ENCODE measurements around the gene USP4. TPM values are rescaled to one million over a fixed set of nuclear protein-coding genes. Genes with fewer than 3 reads are reported as not detected.

USP4 gene
- total RNA-seq, 1 experiment from 2014 or later: 32.8 TPM

GRCh38 chr3:49283997-49284396, 55.9 kb downstream of the USP4 start:
- no peaks in the 10 kb centered on the region for H3K9me3 ChIP-seq (ENCODE audit: low read depth, low read length, poor library complexity, severe bottlenecking)
- no TSS peak for BruUV-seq (replicated peaks)
- TF ChIP-seq, protein P1, sequence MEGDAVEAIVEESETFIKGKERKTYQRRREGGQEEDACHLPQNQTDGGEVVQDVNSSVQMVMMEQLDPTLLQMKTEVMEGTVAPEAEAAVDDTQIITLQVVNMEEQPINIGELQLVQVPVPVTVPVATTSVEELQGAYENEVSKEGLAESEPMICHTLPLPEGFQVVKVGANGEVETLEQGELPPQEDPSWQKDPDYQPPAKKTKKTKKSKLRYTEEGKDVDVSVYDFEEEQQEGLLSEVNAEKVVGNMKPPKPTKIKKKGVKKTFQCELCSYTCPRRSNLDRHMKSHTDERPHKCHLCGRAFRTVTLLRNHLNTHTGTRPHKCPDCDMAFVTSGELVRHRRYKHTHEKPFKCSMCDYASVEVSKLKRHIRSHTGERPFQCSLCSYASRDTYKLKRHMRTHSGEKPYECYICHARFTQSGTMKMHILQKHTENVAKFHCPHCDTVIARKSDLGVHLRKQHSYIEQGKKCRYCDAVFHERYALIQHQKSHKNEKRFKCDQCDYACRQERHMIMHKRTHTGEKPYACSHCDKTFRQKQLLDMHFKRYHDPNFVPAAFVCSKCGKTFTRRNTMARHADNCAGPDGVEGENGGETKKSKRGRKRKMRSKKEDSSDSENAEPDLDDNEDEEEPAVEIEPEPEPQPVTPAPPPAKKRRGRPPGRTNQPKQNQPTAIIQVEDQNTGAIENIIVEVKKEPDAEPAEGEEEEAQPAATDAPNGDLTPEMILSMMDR (conservative IDR thresholded peaks at IDR 0.05; ENCODE audit: low read depth, low read length): no peak
- TF ChIP-seq EZH2 (IDR thresholded peaks at IDR 0.05; ENCODE audit: borderline replicate concordance, low read depth, low read length, poor library complexity, severe bottlenecking): no peak
- no peak overlapping the region for H3K4me3 ChIP-seq (ENCODE audit: low read depth, low read length, poor library complexity, severe bottlenecking)
- no peak for DNase-seq (ENCODE audit: low spot score)
- CTCF ChIA-PET: no interaction called here
- no peaks in the 10 kb centered on the region for H3K27me3 ChIP-seq (replicated peaks; ENCODE audit: insufficient read depth, low read depth, low read length, poor library complexity)
- intact Hi-C loops (cut with micrococcal nuclease; ENCODE audit: unreplicated experiment): no loop called here
- peaks cover 14% of the 10 kb centered on the region for H3K36me3 ChIP-seq (ENCODE audit: insufficient read depth, low read length, poor library complexity, severe bottlenecking)
- POLR2A ChIA-PET (ENCODE audit: low non-redundant PET): no interaction called here
- no peak overlapping the region for H3K27ac ChIP-seq (ENCODE audit: low read depth, low read length, poor library complexity, severe bottlenecking)
- H3K4me1 ChIP-seq (ENCODE audit: insufficient read depth, low read length, poor library complexity, severe bottlenecking): no peaks in the 10 kb centered on the region

DNA sequence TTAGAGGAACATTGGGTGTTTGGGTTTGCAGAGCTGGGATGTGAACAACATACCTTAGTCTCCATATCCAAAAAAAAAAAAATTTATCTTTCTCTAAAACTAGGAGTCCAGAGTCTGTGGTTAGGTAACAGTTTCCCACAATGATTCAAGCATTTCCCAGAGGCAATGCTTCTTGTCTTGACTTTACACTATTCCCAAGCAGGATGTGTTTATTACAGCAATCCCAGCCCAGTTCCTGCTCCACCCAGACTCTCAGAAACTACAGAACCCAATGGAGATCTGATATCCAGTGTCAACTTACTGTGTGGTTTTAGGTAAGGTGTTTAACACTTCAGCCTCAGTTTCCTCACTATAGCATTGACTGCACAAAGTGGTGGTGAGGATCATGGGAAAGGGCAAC, 60.5 kb downstream of the USP4 start:
- no TSS peak for BruUV-seq (replicated peaks)
- Histone ChIP-seq H3K9me3 (ENCODE audit: low read depth, low read length, poor library complexity, severe bottlenecking) (no peaks in the 10 kb centered on the region), H3K27ac (ENCODE audit: low read depth, low read length, poor library complexity, severe bottlenecking) (no peak overlapping the region), H3K27me3 (replicated peaks; ENCODE audit: insufficient read depth, low read depth, low read length, poor library complexity) (no peaks in the 10 kb centered on the region), H3K4me1 (ENCODE audit: insufficient read depth, low read length, poor library complexity, severe bottlenecking) (peaks cover 5% of the 10 kb centered on the region), H3K4me3 (ENCODE audit: low read depth, low read length, poor library complexity, severe bottlenecking) (no peak overlapping the region), H3K36me3 (ENCODE audit: insufficient read depth, low read length, poor library complexity, severe bottlenecking) (peaks cover 2% of the 10 kb centered on the region)
- ChIA-PET CTCF (no interaction called here), POLR2A (ENCODE audit: low non-redundant PET) (no interaction called here)
- TF ChIP-seq, protein P1 (conservative IDR thresholded peaks at IDR 0.05; ENCODE audit: low read depth, low read length): no peak
- no peak for TF ChIP-seq EZH2 (IDR thresholded peaks at IDR 0.05; ENCODE audit: borderline replicate concordance, low read depth, low read length, poor library complexity, severe bottlenecking)
- DNase-seq (ENCODE audit: low spot score): no peak
- intact Hi-C loops (cut with micrococcal nuclease; ENCODE audit: unreplicated experiment): no loop called here

DNA sequence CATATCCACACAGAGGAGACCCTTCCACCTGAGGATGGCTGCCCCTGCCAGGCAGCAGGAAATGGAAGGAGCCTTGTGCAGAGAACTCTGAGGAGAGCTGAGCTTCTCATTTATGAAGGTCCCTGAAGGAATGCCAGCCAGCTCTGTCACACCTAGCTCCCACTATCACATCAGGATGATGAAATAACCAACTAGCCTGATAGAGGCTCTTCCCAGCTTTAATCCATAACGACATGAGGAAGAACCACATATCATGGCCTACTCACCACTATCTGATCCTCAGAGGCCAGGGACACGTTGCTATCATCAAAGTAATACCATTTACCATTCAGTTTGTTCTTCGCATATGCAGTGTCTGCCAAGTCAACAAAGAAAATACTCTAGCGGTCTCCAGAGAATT, 61.3 kb downstream of the USP4 start:
- DNase-seq (ENCODE audit: low spot score): no peak
- intact Hi-C loops (cut with micrococcal nuclease; ENCODE audit: unreplicated experiment): no loop called here
- CTCF ChIA-PET: no interaction called here
- Histone ChIP-seq H3K9me3 (ENCODE audit: low read depth, low read length, poor library complexity, severe bottlenecking) (no peaks in the 10 kb centered on the region), H3K27ac (ENCODE audit: low read depth, low read length, poor library complexity, severe bottlenecking) (no peak overlapping the region), H3K4me3 (ENCODE audit: low read depth, low read length, poor library complexity, severe bottlenecking) (no peak overlapping the region), H3K36me3 (ENCODE audit: insufficient read depth, low read length, poor library complexity, severe bottlenecking) (no peaks in the 10 kb centered on the region), H3K4me1 (ENCODE audit: insufficient read depth, low read length, poor library complexity, severe bottlenecking) (peaks cover 5% of the 10 kb centered on the region), H3K27me3 (replicated peaks; ENCODE audit: insufficient read depth, low read depth, low read length, poor library complexity) (no peaks in the 10 kb centered on the region)
- POLR2A ChIA-PET (ENCODE audit: low non-redundant PET): no interaction called here
- BruUV-seq (replicated peaks): no TSS peak
- no peak for TF ChIP-seq EZH2 (IDR thresholded peaks at IDR 0.05; ENCODE audit: borderline replicate concordance, low read depth, low read length, poor library complexity, severe bottlenecking)
- TF ChIP-seq, protein P1 (conservative IDR thresholded peaks at IDR 0.05; ENCODE audit: low read depth, low read length): no peak

Data from A673 (cell line).